Measurements from ENCODE around the gene LIX1L. TPM values are rescaled to one million over a fixed set of nuclear protein-coding genes. Genes with fewer than 3 reads are reported as not detected.
"Not testable (repeated sequence)": the region's sequence is repeated elsewhere in the genome, so short reads cannot be mapped to it uniquely, and the experiment has no call there.

Gene LIX1L
- total and polyA plus RNA-seq, 11 donors = 7.0 to 31.5 (median 26.1) TPM

DNA sequence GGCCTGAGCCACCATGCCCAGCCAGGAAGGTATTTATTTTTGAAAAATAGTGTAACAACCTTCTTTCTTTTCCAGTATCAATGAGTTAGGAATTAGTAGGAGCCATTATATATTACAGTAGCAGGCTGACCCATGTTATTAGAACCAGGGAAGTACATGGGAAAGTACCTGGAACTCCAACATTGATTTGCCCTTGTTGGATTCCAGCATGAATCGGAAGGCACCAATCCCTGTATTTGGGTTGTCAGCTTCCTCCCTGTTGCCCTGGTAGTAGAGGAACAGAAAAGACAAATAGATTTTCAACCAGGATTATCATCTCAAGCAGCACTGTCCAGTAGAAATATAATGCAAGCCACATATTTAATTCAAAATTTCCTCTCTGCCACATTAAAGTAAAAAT lies 20.4 kb downstream of the LIX1L start:
- WGBS, 4 donors = 85 to 100% (median 94%) methylated on average over 1 of the region's 1 CpG

DNA sequence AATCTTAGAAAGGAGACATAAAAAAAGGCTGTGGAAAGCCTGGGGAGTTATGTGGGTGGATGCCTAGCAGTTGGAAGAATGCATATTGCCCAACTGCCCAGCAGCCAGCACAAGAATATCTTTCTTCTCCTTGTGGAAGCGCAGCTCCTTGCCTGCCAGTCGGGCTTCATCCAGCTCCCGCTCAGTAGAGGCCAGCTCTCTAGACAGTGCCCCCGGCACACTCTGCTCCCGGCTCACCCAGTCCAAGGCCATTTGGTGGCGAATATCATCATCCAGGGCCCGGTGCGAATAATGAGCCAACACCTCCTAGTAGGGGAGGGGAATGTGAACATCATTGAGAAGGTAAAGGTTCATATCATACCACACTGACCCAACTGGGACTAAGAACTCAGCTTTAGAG lies 21.6 kb downstream of the LIX1L start:
- no peak overlapping the region for H3K27ac ChIP-seq
- DNase-seq (no peak), ATAC-seq (no peak)
- TF ChIP-seq, protein P1, sequence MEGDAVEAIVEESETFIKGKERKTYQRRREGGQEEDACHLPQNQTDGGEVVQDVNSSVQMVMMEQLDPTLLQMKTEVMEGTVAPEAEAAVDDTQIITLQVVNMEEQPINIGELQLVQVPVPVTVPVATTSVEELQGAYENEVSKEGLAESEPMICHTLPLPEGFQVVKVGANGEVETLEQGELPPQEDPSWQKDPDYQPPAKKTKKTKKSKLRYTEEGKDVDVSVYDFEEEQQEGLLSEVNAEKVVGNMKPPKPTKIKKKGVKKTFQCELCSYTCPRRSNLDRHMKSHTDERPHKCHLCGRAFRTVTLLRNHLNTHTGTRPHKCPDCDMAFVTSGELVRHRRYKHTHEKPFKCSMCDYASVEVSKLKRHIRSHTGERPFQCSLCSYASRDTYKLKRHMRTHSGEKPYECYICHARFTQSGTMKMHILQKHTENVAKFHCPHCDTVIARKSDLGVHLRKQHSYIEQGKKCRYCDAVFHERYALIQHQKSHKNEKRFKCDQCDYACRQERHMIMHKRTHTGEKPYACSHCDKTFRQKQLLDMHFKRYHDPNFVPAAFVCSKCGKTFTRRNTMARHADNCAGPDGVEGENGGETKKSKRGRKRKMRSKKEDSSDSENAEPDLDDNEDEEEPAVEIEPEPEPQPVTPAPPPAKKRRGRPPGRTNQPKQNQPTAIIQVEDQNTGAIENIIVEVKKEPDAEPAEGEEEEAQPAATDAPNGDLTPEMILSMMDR (IDR thresholded peaks at IDR 0.05) = no peak
- no peak for TF ChIP-seq POLR2A (IDR thresholded peaks at IDR 0.05)
- intact Hi-C loops (cut with DNase I) = no loop called here
- H3K27me3 ChIP-seq = no peaks in the 10 kb centered on the region
- H3K36me3 ChIP-seq = peaks cover 0 to 97% (median 74%) of the 10 kb centered on the region in 9 donors
- no peak overlapping the region for H3K4me3 ChIP-seq
- H3K4me1 ChIP-seq = peaks cover 0 to 9% (median 0%) of the 10 kb centered on the region in 12 donors
- no peaks in the 10 kb centered on the region for H3K9me3 ChIP-seq
- WGBS, 4 donors = 83 to 92% (median 90%) methylated on average over 8 of the region's 8 CpGs

More for the DNA sequence above, 20.4 kb downstream of the LIX1L start:
- intact Hi-C loops (cut with DNase I) = no loop called here
- Histone ChIP-seq H3K4me3 (no peak overlapping the region), H3K27ac (no peak overlapping the region), H3K27me3 (no peaks in the 10 kb centered on the region), H3K9me3 (no peaks in the 10 kb centered on the region), H3K4me1 (peaks cover 0 to 9% (median 0%) of the 10 kb centered on the region in 12 donors), H3K36me3 (peaks cover 0 to 98% (median 74%) of the 10 kb centered on the region in 9 donors)
- ATAC-seq (no peak), DNase-seq (no peak)
- no peak for TF ChIP-seq POLR2A (IDR thresholded peaks at IDR 0.05)
- TF ChIP-seq, protein P1 (IDR thresholded peaks at IDR 0.05) = no peak

DNA sequence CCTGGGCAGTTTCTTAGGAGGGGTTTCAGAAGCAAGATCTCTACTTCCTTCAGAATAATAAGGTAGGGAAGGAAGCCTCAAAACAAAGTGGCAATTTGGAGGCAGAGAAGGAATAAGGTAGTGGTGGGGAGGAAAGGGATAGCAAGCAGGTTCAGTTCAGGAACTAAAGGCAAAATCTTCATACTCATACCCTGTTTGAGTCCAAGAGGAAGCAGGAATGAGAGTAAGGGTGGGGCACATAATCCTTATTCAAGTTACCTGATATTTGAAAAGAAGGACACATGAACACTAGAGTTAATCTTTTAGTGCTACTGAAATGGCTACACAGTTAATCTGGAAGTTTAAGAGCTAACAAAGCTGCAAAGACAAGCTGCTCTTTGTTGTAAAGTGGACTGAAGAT lies 22.1 kb downstream of the LIX1L start:
- no peak for ATAC-seq
- H3K4me1 ChIP-seq = peaks cover 0 to 9% (median 0%) of the 10 kb centered on the region in 12 donors
- TF ChIP-seq POLR2A (IDR thresholded peaks at IDR 0.05) = no peak
- TF ChIP-seq, protein P1 (IDR thresholded peaks at IDR 0.05) = no peak
- no peaks in the 10 kb centered on the region for H3K27me3 ChIP-seq
- intact Hi-C loops (cut with DNase I) = no loop called here
- H3K27ac ChIP-seq = no peak overlapping the region
- no peak for DNase-seq
- H3K4me3 ChIP-seq = no peak overlapping the region
- no peaks in the 10 kb centered on the region for H3K9me3 ChIP-seq
- H3K36me3 ChIP-seq = peaks cover 0 to 97% (median 72%) of the 10 kb centered on the region in 9 donors

DNA sequence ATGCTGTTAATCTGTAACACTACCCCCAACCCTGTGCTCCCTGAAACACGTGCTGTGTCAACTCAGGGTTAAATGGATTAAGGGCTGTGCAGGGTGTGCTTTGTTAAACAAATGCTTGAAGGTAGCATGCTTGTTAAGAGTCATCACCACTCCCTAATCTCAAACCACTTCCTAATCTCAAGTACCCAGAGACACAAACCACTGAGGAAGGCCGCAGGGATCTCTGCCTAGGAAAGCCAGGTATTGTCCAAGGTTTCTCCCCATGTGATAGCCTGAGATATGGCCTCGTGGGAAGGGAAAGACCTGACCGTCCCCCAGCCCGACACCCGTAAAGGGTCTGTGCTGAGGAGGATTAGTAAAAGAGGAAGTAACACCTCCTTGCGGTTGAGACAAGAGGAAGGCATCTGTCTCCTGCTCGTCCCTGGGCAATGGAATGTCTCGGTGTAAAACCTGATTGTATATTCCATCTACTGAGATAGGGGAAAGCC lies 25.3 kb downstream of the LIX1L start:
- Histone ChIP-seq H3K36me3 (peaks cover 0 to 71% (median 61%) of the 10 kb centered on the region in 9 donors), H3K4me1 (peaks cover 0 to 20% (median 5%) of the 10 kb centered on the region in 12 donors)
- ATAC-seq; H3K9me3 ChIP-seq; H3K4me3 ChIP-seq; DNase-seq; H3K27me3 ChIP-seq; intact Hi-C loops (cut with DNase I); H3K27ac ChIP-seq: not testable (repeated sequence)
- 50 to 56% (median 54%) methylated on average over 9 of the region's 9 CpGs for WGBS, 4 donors
